B cell (primary cell): ENCODE data around the gene GRPEL1. TPM values are rescaled to one million over a fixed set of nuclear protein-coding genes. Genes with fewer than 3 reads are reported as not detected.

Experiments used
- ATAC-seq: fragments of 200-7000 bp; cut with Tn5 transposase; one replicate; pipeline ENCODE4 v1.10.0; 2021; ENCODE audit warnings: low read depth, mild to moderate bottlenecking, moderate number of reproducible peaks, moderate library complexity
- CTCF ChIA-PET: fragments of 350-600 bp; sonication (Branson Sonifier 250); formaldehyde crosslinking; loops from one replicate; lab custom pipeline; 2021; ENCODE audit warnings: antibody characterized with exemption, inconsistent platforms; lab: Charles Lee
- POLR2A ChIA-PET: fragments of 350-600 bp; sonication (Branson Sonifier 250); formaldehyde crosslinking; loops from one replicate; lab custom pipeline; 2021; ENCODE audit warnings: antibody characterized with exemption; lab: Charles Lee
- DNase-seq: peaks from one replicate; pipeline ENCODE4 v3.0.0; 2013
- H2AFZ ChIP-seq: 2 replicates; pipeline ENCODE4 v1.6.1; 2012; ENCODE audit warnings: mild to moderate bottlenecking, low read depth, low read length; ENCODE audit not compliant: insufficient read depth, poor library complexity, severe bottlenecking
- H3K27ac ChIP-seq, 2 donors: 1 replicate in 1 of 2; 2 replicates in 1 of 2; pipeline ENCODE4 v1.5.1; 2012 to 2013; ENCODE audit warnings: low read length in 2 of 2, mild to moderate bottlenecking in 2 of 2, moderate library complexity in 1 of 2
- H3K27me3 ChIP-seq, 4 experiments: fragments of 200-600 bp in 1 of 4; sonication (generic) in 1 of 4; replicated peaks in 1 of 4; 1 replicate in 2 of 4; 2 replicates in 2 of 4; pipeline versions ENCODE4 v1.6.1 to v1.7.0; 2013 to 2016; ENCODE audit warnings: low read length in 3 of 4, mild to moderate bottlenecking in 2 of 4, mixed read lengths in 1 of 4, moderate library complexity in 1 of 4; ENCODE audit not compliant: insufficient read depth in 4 of 4, control insufficient read depth in 3 of 4; ENCODE audit errors: control extremely low read depth in 1 of 4
- H3K36me3 ChIP-seq, 2 experiments: replicated peaks in 1 of 2; 1 replicate in 1 of 2; 2 replicates in 1 of 2; pipeline versions ENCODE4 v1.6.1 to v1.7.1; 2013; ENCODE audit warnings: low read length in 1 of 2; ENCODE audit not compliant: insufficient read depth in 2 of 2, control insufficient read depth in 1 of 2; ENCODE audit errors: control extremely low read depth in 1 of 2, extremely low read depth in 1 of 2
- H3K4me1 ChIP-seq, 2 donors: fragments of 200-600 bp in 1 of 2; sonication (generic) in 1 of 2; 1 replicate in 1 of 2; 2 replicates in 1 of 2; pipeline versions ENCODE4 v1.5.1 to v1.6.1; 2013 to 2017; ENCODE audit warnings: low read length in 2 of 2; ENCODE audit not compliant: control insufficient read depth in 2 of 2, insufficient read depth in 2 of 2
- H3K4me2 ChIP-seq: replicated peaks from 2 replicates; pipeline ENCODE3; 2012; ENCODE audit warnings: mild to moderate bottlenecking, low read depth, low read length; ENCODE audit not compliant: poor library complexity, severe bottlenecking
- H3K4me3 ChIP-seq, 5 experiments: fragments of 200-600 bp in 1 of 5; sonication (generic) in 1 of 5; 1 replicate in 3 of 5; 2 replicates in 2 of 5; pipeline versions ENCODE4 v1.5.1 to v1.7.0; 2011 to 2016; ENCODE audit warnings: low read length in 4 of 5, mild to moderate bottlenecking in 4 of 5, low read depth in 2 of 5, control low read depth in 1 of 5, moderate library complexity in 1 of 5; ENCODE audit not compliant: insufficient read depth in 1 of 5; ENCODE audit errors: control extremely low read depth in 1 of 5, extremely low read depth in 1 of 5
- H3K79me2 ChIP-seq: fragments of 200-600 bp; sonication (generic); one replicate; pipeline ENCODE4 v1.6.0; 2016; ENCODE audit warnings: low read length; ENCODE audit not compliant: control insufficient read depth, insufficient read depth
- H3K9ac ChIP-seq: fragments of 200-600 bp; sonication (generic); 2 replicates; pipeline ENCODE4 v1.6.1; 2017; ENCODE audit warnings: mild to moderate bottlenecking, low read length, moderate library complexity
- H3K9me3 ChIP-seq, 3 donors: one replicate each; pipeline versions ENCODE4 v1.6.1 to v1.7.1; 2013; ENCODE audit warnings: low read length in 2 of 3; ENCODE audit not compliant: control insufficient read depth in 2 of 3, insufficient read depth in 1 of 3; ENCODE audit errors: control extremely low read depth in 1 of 3
- H4K20me1 ChIP-seq: 2 replicates; pipeline ENCODE4 v1.6.0; 2012; ENCODE audit warnings: mild to moderate bottlenecking, low read length; ENCODE audit not compliant: insufficient read depth, control insufficient read depth, poor library complexity, severe bottlenecking
- H3K27ac Mint-ChIP-seq: one replicate; pipeline ENCODE4 v1.8.0; 2021; ENCODE audit warnings: mixed read lengths
- H3K27me3 Mint-ChIP-seq: one replicate; pipeline ENCODE4 v1.8.0; 2021; ENCODE audit warnings: mixed read lengths
- H3K4me1 Mint-ChIP-seq: one replicate; pipeline ENCODE4 v1.8.0; 2021; ENCODE audit warnings: mixed read lengths
- H3K4me3 Mint-ChIP-seq: one replicate; pipeline ENCODE4 v1.8.0; 2021; ENCODE audit warnings: mixed read lengths
- H3K9me3 Mint-ChIP-seq: one replicate; pipeline ENCODE4 v1.8.0; 2022; ENCODE audit warnings: mixed read lengths; ENCODE audit not compliant: insufficient read depth
- CTCF ChIP-seq: fragments of 200-600 bp; IDR thresholded peaks from one replicate; pipeline ENCODE4 v1.8.0; 2022; ENCODE audit warnings: antibody characterized with exemption, mild to moderate bottlenecking
- EZH2 ChIP-seq: IDR thresholded peaks from 2 replicates; pipeline ENCODE4 v1.6.1; 2012; ENCODE audit warnings: borderline replicate concordance, low read depth, mild to moderate bottlenecking, moderate library complexity, low read length; ENCODE audit not compliant: insufficient read depth, poor library complexity, severe bottlenecking
- WGBS: methylation state at CpG from one replicate; pipeline ENCODE4 v1.1.5; 2013; ENCODE audit warnings: missing lambda C conversion rate; ENCODE audit not compliant: insufficient coverage; 5-methylcytosine and 5-hydroxymethylcytosine counted together
- intact Hi-C: fragments of 100-400 bp; cut with micrococcal nuclease; formaldehyde crosslinking; loops from one replicate; pipeline ENCODE4 v1.10.0; 2022
- polyA plus RNA-seq: library from polyadenylated mRNA; depleted of rRNA; stranded (reverse); fragments of >200 nt; gene quantifications from 2 replicates; pipeline ENCODE4 v1.2.3, GENCODE V29; 2012
- total RNA-seq, 2 donors: library from RNA; stranded (reverse); fragments of 120-200 nt in 1 of 2; gene quantifications; 1 replicate in 1 of 2; 2 replicates in 1 of 2; pipeline versions ENCODE4 v1.2.3 to v1.2.4, GENCODE V29; 2013 to 2022

GRPEL1 gene
- total and polyA plus RNA-seq, 2 donors (not counting 1 experiment from before 2014, with no cell fraction given) = 15.0 to 26.0 TPM

- POLR2A ChIA-PET = interaction anchor here (0.9 kb wide), 1 partner anchor 35 kb away, joined by 3 read pairs; the partner anchor contains the start of gene GRPEL1
- CTCF ChIA-PET = no interaction called here
- Histone ChIP-seq H3K4me2 (peak overlapping the region; percentile 99), H4K20me1 (no peaks in the 10 kb centered on the region), H3K9ac (peak overlapping the region; percentile 78), H2AFZ (peak overlapping the region; percentile 95), H3K4me1 (peaks cover 21 to 25% of the 10 kb centered on the region in 2 donors), H3K27ac (no peak overlapping the region), H3K27me3 (peaks cover 0 to 4% (median 0%) of the 10 kb centered on the region in 4 experiments), H3K36me3 (no peaks in the 10 kb centered on the region), H3K79me2 (no peaks in the 10 kb centered on the region), H3K9me3 (peaks cover 0 to 3% (median 0%) of the 10 kb centered on the region in 3 donors), H3K4me3 (peak overlapping the region in 4 of 5 experiments; percentile 65 to 84 (median 72))
- Mint-ChIP-seq H3K27ac (no peak overlapping the region), H3K4me1 (peaks cover 19% of the 10 kb centered on the region), H3K9me3 (no peaks in the 10 kb centered on the region), H3K4me3 (peak overlapping the region; percentile 91), H3K27me3 (no peaks in the 10 kb centered on the region)
- 45% methylated on average over 21 of the region's 21 CpGs for WGBS
- DNase-seq (peak; percentile 30), ATAC-seq (no peak)
- TF ChIP-seq EZH2 (no peak), CTCF (no peak)
- intact Hi-C loops = loop anchor here (1.0 to 10.0 kb wide), 4 partner anchors 35 to 529 kb away; partner anchors contain the start of genes GRPEL1, MAN2B2 and TADA2B
These were observed 35.9 kb upstream of the GRPEL1 start for GRCh38 chr4:7103607-7104365.
